ENCODE measurements around the gene GPR161.

DNA sequence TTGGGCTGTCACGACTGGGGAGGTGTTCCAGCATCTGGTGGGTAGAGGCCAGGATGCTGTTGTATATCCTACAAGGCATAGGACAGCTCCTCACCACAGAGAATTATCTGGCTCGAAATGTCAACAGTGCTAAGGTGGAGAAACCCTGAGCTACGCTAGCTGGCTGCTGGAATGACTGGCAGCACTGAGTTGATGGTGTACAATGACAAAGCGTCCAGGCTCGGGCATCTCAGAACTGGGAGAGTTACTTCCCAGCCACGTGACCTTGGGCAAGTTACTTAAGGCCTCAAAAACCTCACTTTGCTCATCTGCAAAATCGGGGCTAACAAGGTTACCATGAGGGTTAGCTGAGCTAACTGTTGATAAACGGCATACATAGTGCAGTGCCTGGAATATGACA is 35.4 kb downstream of the GPR161 start:
- TF ChIP-seq POLR2A (IDR thresholded peaks at IDR 0.05; ENCODE audit: low read length) (no peak), GATA1 (IDR thresholded peaks at IDR 0.05; ENCODE audit: low read depth, low read length) (no peak)
